Heart right ventricle (tissue), 16 donors: Measurements from ENCODE around the gene FTSJ1. TPM values are rescaled to one million over a fixed set of nuclear protein-coding genes. Genes with fewer than 3 reads are reported as not detected.

Experiments used
- ATAC-seq, 8 donors: fragments of 200-7000 bp; cut with Tn5 transposase; one replicate each; pipeline ENCODE4 v1.9.1; 2020; ENCODE audit warnings: mild to moderate bottlenecking in 8 of 8, moderate library complexity in 8 of 8, moderate number of reproducible peaks in 1 of 8
- DNase-seq, 2 donors: peaks; one replicate each; pipeline ENCODE4 v3.0.0-alpha.2; 2020
- H3K27ac ChIP-seq, 10 donors: fragments of 200-600 bp; sonication (generic) in 2 of 10; one replicate each; pipeline versions ENCODE4 v1.5.0 to v1.8.0; 2020 to 2022; ENCODE audit warnings: mild to moderate bottlenecking in 3 of 10
- H3K27me3 ChIP-seq, 7 donors: fragments of 200-600 bp; one replicate each; pipeline ENCODE4 v1.8.0; 2021 to 2022; ENCODE audit warnings: mild to moderate bottlenecking in 2 of 7
- H3K36me3 ChIP-seq, 9 donors: fragments of 200-600 bp; sonication (generic) in 1 of 9; one replicate each; pipeline versions ENCODE4 v1.5.0 to v1.8.0; 2020 to 2022; ENCODE audit warnings: mild to moderate bottlenecking in 2 of 9
- H3K4me1 ChIP-seq, 9 donors: fragments of 200-600 bp; sonication (generic) in 1 of 9; one replicate each; pipeline versions ENCODE4 v1.5.0 to v1.8.0; 2020 to 2022; ENCODE audit warnings: mild to moderate bottlenecking in 4 of 9
- H3K4me3 ChIP-seq, 10 donors: fragments of 200-600 bp; sonication (generic) in 2 of 10; one replicate each; pipeline versions ENCODE4 v1.5.0 to v1.8.0; 2020 to 2022; ENCODE audit warnings: mild to moderate bottlenecking in 7 of 10, moderate library complexity in 2 of 10
- H3K9me3 ChIP-seq, 11 donors: fragments of 200-600 bp in 10 of 11; sonication (generic) in 2 of 11; one replicate each; pipeline versions ENCODE4 v1.5.0 to v1.8.0; 2013 to 2022; ENCODE audit warnings: mild to moderate bottlenecking in 2 of 11, control low read depth in 1 of 11, moderate library complexity in 1 of 11
- CTCF ChIP-seq, 9 donors: fragments of 200-600 bp; sonication (generic) in 2 of 9; IDR thresholded peaks; one replicate each; pipeline versions ENCODE4 v1.5.0 to v1.8.0; 2021 to 2022; ENCODE audit warnings: antibody characterized with exemption in 9 of 9, mild to moderate bottlenecking in 5 of 9, moderate library complexity in 1 of 9
- WGBS, 2 donors: extraction: QIAGEN DNeasy Blood & Tissue Kit; methylation state at CpG; one replicate each; pipeline ENCODE4 v1.1.7; 2013; ENCODE audit warnings: inconsistent platforms in 1 of 2; 5-methylcytosine and 5-hydroxymethylcytosine counted together
- intact Hi-C, 10 donors: fragments of 100-400 bp; cut with DNase I; formaldehyde crosslinking; loops; one replicate each; pipeline versions ENCODE4 v1.11.1 to v1.14.2; 2022
- polyA plus RNA-seq, 2 donors: library from polyadenylated mRNA; stranded (reverse); fragments of 200-250 nt; gene quantifications; one replicate each; pipeline ENCODE4 v1.2.3, GENCODE V29; 2013
- total RNA-seq, 10 donors: library from RNA; stranded (reverse); fragmentation: NEBNext Ultra II Directional in 3 of 10; extraction: Animal tissue kit (Norgen Biotek cat#: 25700) in 3 of 10; gene quantifications; one replicate each; pipeline versions ENCODE4 v1.2.1 to v1.2.4, GENCODE V29; 2021 to 2023
- donor health status: Arrhythmogenic right ventricular cardiomyopathy.
- donor health status: ischemic (EF 13 %, LVEDD 7.1; RV severe dilation, severe dysfunction).
- donor health status: healthy with polysubstance abuse.
- donor health status: DM: no; HTN: yes; CAD: no.
- donor health status: DM: no; HTN: no; CAD: no.
- donor health status: ischemic (EF 25% LVEDD 6.9; RV normal size, moderate dysfunction).
- donor health status: ischemic (EF 25% LVEDD 5.7; RV mildly dilated, moderate dysfunction).
- donor health status: healthy.
- donor health status: DM: yes; HTN: yes; CAD: no.
- donor health status: Ischemic cardiomyopathy.
- donor health status: ischemic (EF 35%, LVEDD 5.7; RV mildly dilated, moderate dysfunction).
- donor health status: nonischemic (EF 11% LVEDD 7.7; RV severe dilation, severe dysfunction).
- donor health status: DM: yes; HTN: yes; CAD: no.
- donor health status: PGD.
- donor health status: ischemic (EF 29% LVEDD 5.4; RV normal size, mild dysfunction).
- donor health status: nonischemic (EF 23%, LVEDD 6.1; RV moderate dilation, normal function).

The FTSJ1 gene
- total and polyA plus RNA-seq, 12 donors = 11.6 to 46.1 (median 14.9) TPM

DNA sequence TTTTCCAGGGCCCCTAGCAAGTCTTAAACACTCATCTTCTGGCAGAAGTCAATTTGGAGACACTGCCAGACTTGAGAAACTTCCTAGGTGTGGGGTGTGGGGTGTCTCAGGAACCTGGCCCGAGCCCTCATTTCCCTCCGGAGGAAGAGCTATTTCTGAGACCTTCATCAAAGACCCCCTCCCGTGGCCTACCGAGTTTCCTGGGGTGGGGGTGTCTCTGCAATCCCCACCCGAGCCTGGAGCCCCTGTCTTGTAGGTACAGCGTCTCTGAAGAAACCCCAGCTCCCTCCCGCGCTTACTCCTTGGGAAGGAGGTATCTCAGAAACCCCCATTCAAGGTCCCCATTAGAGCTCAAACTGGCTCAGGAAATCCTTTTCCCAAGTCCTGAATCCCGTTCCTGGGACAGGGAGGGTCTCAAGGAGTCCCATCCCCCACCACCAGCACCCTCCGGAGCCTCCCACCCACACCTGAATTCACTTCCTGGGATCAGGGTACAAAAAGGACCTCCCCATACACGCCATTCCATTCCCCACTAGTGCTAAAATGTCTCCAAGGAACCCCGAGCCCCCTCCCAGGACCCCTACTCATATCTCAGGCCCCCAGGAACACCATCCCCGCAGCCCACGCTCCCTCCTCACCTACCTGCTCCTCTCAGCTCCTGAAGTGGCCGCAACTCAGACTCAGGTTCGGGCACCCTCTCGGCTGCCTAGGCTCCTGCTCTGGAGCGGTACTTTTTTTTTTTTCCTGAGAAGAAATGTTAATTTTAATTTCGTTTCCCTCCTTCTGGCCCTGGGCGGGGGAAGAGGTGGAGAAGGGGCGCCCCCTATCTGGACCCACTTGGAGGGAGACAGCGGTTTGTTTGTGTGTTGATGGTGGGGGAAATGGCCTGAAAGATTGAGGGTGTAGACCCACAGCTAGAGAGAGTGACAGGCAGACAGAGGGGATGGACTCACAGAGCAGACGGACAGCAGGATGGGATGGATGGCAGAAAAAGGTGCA, 7.0 kb upstream of the FTSJ1 start:
- peaks cover 0 to 18% (median 0%) of the 10 kb centered on the region in 7 donors for H3K27me3 ChIP-seq
- H3K36me3 ChIP-seq = no peaks in the 10 kb centered on the region
- peak overlapping the region in 6 of 10 donors; percentile 22 to 44 (median 31) for H3K4me3 ChIP-seq
- no peak for DNase-seq
- no peaks in the 10 kb centered on the region for H3K9me3 ChIP-seq
- H3K27ac ChIP-seq = peak overlapping the region in 1 of 10 donors; percentile 26
- WGBS, 2 donors = 11 to 28% methylated on average over 22 to 23 of the region's 23 CpGs
- TF ChIP-seq CTCF (IDR thresholded peaks at IDR 0.05) = peak in 4 of 9 donors; percentile 14 to 29 (median 20)
- ATAC-seq = peak in 1 of 8 donors; percentile 6
- peaks cover 0 to 16% (median 0%) of the 10 kb centered on the region in 9 donors for H3K4me1 ChIP-seq
- intact Hi-C loops = no loop called here

GRCh38 chrX:48470110-48470832, 5.7 kb upstream of the FTSJ1 start, which contains the start of gene SLC38A5:
Gene SLC38A5, minus strand, starts transcription at chrX:48470260. Its CDS starts 2,336 bp downstream, at chrX:48467924.
- peaks cover 0 to 18% (median 0%) of the 10 kb centered on the region in 7 donors for H3K27me3 ChIP-seq
- peaks cover 0 to 21% (median 0%) of the 10 kb centered on the region in 9 donors for H3K4me1 ChIP-seq
- H3K27ac ChIP-seq = peak within 1 kb of the TSS in 1 of 10 donors; percentile 26
- ATAC-seq (no peak), DNase-seq (no peak)
- no peaks in the 10 kb centered on the region for H3K9me3 ChIP-seq
- no peak for TF ChIP-seq CTCF (IDR thresholded peaks at IDR 0.05)
- intact Hi-C loops = no loop called here
- H3K36me3 ChIP-seq = no peaks in the 10 kb centered on the region
- H3K4me3 ChIP-seq = peak within 1 kb of the TSS in 6 of 10 donors; percentile 22 to 44 (median 31)
- 78 to 81% methylated on average over 10 to 18 of the region's 18 CpGs for WGBS, 2 donors

DNA sequence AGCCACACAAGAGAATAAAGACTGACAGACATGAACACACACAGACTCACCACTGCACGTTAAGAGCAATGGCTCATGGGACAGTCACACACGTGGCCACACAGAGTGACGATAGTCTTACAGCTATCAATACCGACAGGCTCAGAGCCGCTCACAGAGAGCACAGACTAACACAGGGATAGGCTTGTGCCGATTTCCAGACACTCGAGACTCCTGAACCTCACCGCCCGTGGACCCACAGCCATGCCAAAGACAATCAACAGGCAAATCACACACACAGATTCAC, 5.2 kb upstream of the FTSJ1 start:
- DNase-seq (no peak), ATAC-seq (no peak)
- Histone ChIP-seq H3K4me3 (no peak overlapping the region), H3K27ac (no peak overlapping the region), H3K9me3 (no peaks in the 10 kb centered on the region), H3K4me1 (peaks cover 0 to 24% (median 0%) of the 10 kb centered on the region in 9 donors), H3K27me3 (peaks cover 0 to 18% (median 0%) of the 10 kb centered on the region in 7 donors), H3K36me3 (no peaks in the 10 kb centered on the region)
- WGBS, 2 donors = 79 to 89% methylated on average over 8 to 9 of the region's 9 CpGs
- intact Hi-C loops = no loop called here
- TF ChIP-seq CTCF (IDR thresholded peaks at IDR 0.05) = no peak

- intact Hi-C loops = no loop called here
- no peaks in the 10 kb centered on the region for H3K36me3 ChIP-seq
- WGBS, 2 donors = 91% methylated on average over 7 to 8 of the region's 8 CpGs
- no peak overlapping the region for H3K27ac ChIP-seq
- TF ChIP-seq CTCF (IDR thresholded peaks at IDR 0.05) = no peak
- H3K4me3 ChIP-seq = no peak overlapping the region
- H3K27me3 ChIP-seq = peaks cover 0 to 18% (median 0%) of the 10 kb centered on the region in 7 donors
- ATAC-seq (no peak), DNase-seq (no peak)
- H3K9me3 ChIP-seq = no peaks in the 10 kb centered on the region
- peaks cover 0 to 24% (median 0%) of the 10 kb centered on the region in 9 donors for H3K4me1 ChIP-seq
Measured at GRCh38 chrX:48471504-48471903, 4.5 kb upstream of the FTSJ1 start.
